Stimulated activated CD4-positive, alpha-beta T cell treated with anti-CD3 and anti-CD28 coated beads, Interleukin-1b, Interleukin-23, amount 100 ng/mL, for 48 hours (primary cell): ENCODE results near the gene OTULINL.

Experiments
- DNase-seq: peaks from one replicate; pipeline ENCODE4 v3.0.0-alpha.2; 2020

Gene OTULINL

GRCh38 chr5:14608169-14608568 is 26.6 kb downstream of the OTULINL start:
- DNase-seq, result no peak

- no peak for DNase-seq
Measured at GRCh38 chr5:14611737-14612136, 30.1 kb downstream of the OTULINL start.

- no peak for DNase-seq
Measured at GRCh38 chr5:14614490-14614889, 32.9 kb downstream of the OTULINL start.

- no peak for DNase-seq
Measured at GRCh38 chr5:14615365-14615764, 33.8 kb downstream of the OTULINL start.

- DNase-seq, result no peak
Measured at GRCh38 chr5:14617441-14617840, 35.8 kb downstream of the OTULINL start.

- DNase-seq, result no peak
Measured at GRCh38 chr5:14627270-14627669, 45.7 kb downstream of the OTULINL start.

GRCh38 chr5:14628346-14628745 is 46.8 kb downstream of the OTULINL start:
- peak; percentile 44 for DNase-seq

- no peak for DNase-seq
Measured at GRCh38 chr5:14630671-14631070, 49.1 kb downstream of the OTULINL start.

- no peak for DNase-seq
Measured at GRCh38 chr5:14635656-14636055, 54.1 kb downstream of the OTULINL start.

- DNase-seq, result no peak
Measured at GRCh38 chr5:14640765-14641164, 59.2 kb downstream of the OTULINL start.

- DNase-seq, result no peak
Measured at GRCh38 chr5:14644623-14645237, 63.1 kb downstream of the OTULINL start.

GRCh38 chr5:14650052-14650451 is 68.5 kb downstream of the OTULINL start:
- no peak for DNase-seq

GRCh38 chr5:14655146-14655741 is 73.7 kb downstream of the OTULINL start:
- DNase-seq, result no peak

- DNase-seq, result no peak
Measured at GRCh38 chr5:14656898-14657297, 75.3 kb downstream of the OTULINL start.

GRCh38 chr5:14659821-14660607 is 78.4 kb downstream of the OTULINL start:
- no peak for DNase-seq

- no peak for DNase-seq
Measured at GRCh38 chr5:14660833-14661232, 79.2 kb downstream of the OTULINL start.
